GM21390 (cell line): Measurements from ENCODE around the gene INPP5D.
A peak's percentile ranks its signal among the peaks of the same experiment; 100 is the strongest.
"Not testable (repeated sequence)": the region's sequence is repeated elsewhere in the genome, so short reads cannot be mapped to it uniquely, and the experiment has no call there.

Experiments used
- ATAC-seq: cut with Tn5 transposase; IDR thresholded peaks from one replicate; pipeline ENCODE4 v1.9.1; 2021; ENCODE audit not compliant: unreplicated experiment

Gene INPP5D

DNA sequence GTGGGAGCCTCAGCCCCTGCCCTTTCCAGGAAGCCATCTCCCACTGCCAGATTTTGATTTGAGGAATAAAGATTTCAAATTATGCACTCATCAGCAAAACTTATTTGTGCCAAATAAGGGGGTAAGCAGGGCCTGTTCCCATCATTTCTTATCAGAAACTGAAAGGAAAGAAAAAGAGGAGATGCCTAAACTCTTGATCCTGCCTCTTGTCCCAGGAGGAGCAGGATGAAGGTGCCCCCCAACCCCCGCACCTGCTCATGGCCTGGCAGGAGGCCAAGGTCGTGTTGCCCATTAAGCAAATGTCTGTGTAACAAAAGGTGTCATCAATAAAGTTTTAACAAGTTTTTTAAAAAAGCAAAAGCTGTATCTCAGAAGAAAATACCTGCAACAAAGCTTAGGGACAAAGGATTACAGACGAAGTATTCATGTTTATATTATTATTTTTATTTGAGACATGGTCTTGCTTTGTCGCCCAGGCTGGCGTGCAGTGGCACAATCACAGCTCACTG, 80.0 kb downstream of the INPP5D start:
- ATAC-seq: no peak

DNA sequence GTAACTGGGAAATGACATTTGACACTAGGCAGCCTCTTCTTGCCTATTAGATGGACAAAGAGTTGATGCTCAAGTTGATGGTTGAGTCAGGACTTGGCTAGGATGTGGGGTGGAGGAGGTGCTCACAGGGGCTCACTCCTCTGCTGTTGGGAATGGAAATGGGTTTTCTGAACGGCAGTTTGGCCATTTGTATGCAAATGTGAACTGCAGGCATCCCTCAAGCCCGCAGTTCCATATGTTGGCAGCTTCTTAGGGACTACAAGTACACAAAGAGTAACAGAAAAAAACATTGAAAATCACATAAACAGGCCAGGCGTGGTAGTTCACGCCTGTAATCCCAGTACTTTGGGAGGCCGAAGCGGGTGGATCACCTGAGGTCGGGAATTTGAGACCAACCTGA, 80.8 kb downstream of the INPP5D start:
- ATAC-seq: no peak

DNA sequence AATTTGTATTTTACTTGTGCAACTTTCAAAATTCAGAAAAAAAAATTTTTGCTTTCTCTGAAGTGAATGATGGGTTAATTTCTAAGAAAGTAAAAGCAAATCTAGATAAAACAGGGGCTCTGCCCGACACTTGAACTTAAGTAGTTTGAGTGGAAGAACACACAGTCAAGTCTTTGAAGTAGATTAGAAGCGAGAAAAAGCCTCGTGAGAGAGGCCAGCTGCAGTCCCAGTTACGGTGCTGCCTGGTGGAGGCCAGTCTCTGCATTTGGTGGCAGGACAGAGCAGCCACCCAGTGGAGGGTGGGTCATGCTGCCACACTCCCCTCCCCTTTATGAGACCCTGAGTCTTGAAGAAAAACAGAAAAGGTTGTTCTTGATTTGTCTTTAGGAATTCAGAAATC, 81.8 kb downstream of the INPP5D start:
- ATAC-seq: peak; percentile 6

DNA sequence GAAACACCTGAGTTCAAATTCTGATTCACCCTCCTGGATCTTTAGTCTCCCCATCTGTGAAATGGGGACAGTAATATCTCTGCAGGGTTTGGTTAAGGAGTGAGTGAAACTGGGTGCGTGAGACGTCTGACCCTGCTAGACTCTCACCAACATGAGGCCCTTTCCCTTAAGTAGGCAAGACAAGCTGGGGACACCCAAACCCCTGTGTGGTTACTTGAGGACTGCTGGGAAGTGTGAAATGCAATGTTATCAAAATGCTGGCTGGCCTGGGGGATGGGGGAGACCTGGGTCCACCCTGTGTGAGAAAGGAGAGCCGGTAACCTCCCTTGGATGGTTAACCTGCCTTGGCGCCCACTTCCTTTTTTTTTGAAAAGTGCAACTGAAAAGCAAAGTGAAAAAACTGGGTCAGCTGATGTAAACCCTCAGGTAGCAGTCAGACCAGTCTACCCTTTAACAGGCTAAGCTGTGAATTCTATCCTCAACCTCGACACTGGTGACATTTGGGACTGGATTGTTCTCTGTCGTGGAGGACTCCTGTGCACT, 82.3 kb downstream of the INPP5D start:
- peak; percentile 89 for ATAC-seq

DNA sequence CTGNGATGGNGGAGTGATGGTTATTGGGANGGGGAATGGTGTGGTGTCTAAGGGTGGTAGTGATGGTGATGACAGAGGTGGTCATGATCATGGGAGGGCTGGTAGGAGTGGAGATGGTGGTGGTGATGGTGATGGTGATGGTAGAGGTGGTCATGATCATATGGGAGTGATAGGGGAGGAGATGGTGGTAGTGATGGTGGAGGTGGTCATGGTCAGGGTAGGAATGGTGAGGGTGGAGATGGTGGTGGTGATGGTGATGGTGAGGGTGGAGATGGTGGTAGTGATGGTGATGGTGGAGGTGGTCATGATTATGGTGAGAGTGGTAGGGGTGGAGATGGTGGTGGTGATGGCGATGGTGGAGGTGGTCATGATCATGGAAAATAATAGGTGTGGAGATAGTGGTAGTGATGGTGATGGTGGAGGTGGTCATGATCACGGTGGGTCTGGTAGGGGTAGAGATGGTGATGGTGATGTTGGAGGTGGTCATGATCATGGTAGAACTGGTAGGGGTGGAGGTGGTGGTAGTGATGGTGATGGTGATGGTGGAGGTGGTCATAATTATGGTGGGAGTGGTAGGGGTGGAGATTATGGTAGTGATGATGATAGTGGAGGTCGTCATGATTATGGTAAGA, 83.7 kb downstream of the INPP5D start:
- no peak for ATAC-seq

DNA sequence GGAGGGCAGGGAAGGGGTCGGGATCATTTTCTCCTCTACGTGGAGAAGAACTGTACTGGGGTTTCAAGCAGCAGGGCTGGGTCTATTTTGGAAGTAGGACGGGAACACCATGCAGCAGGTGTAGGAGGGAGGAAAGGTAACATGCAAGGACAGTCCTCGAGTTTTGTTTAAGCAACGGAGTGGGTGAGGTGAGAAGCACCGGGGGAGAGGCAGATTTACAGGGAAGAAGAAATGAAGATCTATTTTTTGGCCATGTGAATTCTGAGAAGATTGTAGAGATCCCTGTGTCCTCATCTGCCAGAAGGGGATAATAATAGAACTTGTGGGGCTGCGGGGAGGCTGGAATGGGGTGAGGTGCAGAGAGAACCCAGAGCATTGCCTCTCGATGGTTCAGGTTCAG, 85.6 kb downstream of the INPP5D start:
- ATAC-seq: no peak

DNA sequence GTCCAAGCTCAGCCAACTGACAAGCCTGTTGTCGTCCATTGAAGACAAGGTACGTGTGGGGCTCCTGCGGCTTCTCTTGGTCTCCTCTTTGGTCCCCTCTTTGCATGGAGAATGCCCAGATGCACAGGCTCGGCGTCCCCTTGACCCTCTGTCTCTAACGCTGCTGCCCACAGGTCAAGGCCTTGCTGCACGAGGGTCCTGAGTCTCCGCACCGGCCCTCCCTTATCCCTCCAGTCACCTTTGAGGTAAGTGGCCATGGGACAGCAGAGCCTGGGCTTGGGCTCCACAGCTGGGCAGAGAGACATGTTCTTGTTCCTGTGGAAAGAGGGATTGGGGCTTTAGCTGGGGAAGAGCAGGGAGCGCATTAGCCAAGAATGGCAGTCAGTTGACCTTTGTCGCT, 86.1 kb downstream of the INPP5D start:
- no peak for ATAC-seq

DNA sequence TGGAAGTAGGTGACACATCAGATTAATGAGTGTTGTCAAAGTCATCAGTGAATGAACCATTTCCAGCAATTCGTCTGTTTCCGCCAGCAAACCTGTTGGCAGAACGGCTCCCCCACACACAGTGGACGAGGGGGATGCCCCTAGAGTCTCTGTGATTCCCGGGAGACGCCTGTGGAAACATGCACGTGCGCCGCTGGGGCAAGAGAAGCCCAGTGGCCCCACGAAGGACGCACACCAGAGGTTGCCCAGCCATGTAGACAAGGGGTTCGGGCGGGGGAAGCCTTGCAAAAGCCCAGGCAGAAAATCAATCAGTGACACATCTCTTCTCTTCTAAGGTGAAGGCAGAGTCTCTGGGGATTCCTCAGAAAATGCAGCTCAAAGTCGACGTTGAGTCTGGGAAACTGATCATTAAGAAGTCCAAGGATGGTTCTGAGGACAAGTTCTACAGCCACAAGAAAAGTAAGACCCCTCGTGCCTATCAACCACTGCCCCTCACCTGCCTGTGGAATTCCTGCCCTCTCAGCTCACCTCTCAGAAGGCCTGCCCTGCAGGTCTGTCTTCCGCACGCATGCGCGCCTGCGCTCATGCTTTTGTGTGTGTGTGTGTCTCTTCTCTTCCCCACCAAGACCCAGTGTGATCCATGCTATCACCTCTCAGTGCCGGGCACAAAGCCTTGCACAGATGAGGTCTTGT, 87.1 kb downstream of the INPP5D start:
- ATAC-seq: no peak

DNA sequence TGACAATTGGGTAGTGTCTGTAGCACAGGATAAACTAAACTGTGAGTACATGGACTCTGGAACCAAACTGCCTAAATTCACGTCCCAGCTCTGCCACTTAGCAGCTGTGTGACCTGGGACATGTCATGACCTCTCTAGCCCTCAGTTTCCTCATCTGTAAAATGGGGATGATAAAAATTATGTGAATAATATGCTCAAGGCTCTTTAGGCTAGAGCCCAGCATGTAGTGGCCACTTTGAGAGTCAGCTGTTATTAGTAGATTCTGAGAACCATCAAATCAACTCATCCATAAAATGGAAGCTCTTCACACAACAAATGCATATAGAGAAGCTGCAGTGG, 87.7 kb downstream of the INPP5D start:
- no peak for ATAC-seq

DNA sequence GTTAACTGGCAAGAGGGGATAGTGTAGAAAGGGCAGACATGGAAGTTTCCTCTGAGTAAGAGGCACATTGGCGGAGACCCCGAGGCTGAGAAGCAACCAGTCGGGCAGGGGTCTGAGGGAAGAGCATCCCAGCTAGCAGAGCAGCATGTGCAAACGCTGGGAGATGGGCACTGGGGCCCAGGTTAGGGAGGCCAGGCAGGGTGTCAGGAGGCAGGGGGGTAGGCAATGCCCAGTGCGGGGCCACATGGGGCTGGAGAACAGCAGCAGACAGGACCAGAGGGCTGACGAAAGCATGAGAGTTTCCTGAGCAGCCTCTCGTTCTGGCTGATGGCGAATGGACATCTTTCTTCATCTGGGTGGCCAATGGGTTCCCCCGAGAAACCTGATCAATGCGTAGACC, 88.2 kb downstream of the INPP5D start:
- no peak for ATAC-seq

DNA sequence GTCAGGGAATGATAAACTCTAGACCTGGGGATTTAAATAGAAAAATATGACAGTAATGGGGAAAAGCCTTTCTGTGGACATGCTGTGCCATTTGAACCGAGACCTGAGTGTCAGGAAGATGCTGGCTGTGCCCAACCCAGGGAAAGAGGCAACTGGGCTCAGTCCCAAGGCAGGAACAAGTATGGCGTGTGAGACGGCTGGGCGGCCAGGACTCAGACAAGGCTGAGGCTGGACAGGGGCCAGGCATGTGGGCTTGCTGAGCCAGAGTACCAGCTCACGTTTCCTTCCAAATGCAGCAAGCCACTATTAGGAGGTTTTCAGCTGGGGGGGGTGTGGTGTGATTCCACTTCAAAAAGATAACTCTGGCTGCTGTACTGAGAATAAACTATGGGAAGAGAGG, 92.4 kb downstream of the INPP5D start:
- no peak for ATAC-seq

DNA sequence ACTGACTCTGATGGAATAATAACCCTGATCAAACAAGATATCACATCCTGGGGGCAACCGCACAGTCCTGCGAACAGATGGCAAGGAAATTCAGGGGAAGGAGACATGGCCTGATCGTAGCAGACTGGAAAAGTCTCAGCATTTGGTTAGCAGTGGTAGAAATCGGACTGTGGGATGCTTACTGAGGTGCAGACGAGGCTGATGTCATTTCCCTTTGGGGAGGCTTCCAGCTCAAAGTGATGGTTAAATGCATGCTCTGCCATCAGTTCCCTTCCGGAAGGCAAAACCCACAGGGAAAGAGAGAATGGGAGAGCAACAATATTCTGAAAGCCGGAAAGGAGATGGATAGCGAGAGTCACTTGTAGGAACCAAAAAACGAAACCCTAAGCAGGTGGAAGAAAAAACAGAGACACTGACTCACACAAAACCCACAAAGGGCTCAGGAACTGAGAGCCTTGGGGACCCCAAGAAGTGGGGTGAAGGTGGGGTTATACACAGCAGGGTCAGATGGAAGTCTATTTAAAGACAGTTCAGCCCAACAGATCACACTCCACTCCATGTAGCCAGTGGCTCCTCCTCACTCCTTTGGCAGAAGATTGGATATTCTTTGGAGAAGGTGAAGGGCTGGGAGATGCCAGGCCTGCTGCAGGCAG, 93.1 kb downstream of the INPP5D start:
- ATAC-seq: no peak

DNA sequence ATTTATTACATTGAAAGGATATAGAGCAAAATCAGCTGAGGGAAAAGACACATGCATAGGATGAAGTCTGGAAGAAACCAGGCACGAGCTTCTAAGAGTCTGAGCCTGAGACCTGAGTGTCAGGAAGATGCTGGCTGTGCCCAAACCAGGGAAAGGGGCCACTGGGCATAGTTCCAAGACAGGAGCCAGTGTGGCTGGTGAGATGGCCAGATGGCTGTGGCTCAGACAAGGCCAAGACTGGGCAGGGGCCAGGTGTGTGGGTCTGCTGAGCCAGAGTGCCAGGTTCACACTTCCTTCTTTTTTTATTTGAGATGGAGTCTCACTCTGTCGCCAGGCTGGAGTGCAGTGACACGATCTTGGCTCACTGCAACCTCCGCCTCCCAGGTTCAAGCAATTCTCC, 95.9 kb downstream of the INPP5D start:
- ATAC-seq: no peak

DNA sequence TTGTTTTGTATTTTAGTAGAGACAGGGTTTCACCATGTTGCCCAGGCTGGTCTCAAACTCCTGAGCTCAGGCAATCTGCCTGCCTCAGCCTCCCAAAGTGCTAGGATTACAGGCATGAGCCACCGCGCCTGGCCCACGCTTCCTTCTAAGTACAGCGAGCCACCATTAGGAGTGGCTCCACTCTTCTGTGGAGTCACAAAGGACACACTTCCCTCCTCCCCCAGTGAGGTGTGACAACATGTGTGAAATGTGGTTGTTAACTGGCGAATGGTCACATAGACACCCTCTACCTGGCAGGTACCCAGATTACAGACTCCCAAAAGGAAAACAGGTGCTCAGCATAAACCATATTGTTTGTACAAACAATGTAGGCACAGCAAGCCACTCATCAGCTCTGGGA, 96.3 kb downstream of the INPP5D start:
- ATAC-seq: not testable (repeated sequence)

DNA sequence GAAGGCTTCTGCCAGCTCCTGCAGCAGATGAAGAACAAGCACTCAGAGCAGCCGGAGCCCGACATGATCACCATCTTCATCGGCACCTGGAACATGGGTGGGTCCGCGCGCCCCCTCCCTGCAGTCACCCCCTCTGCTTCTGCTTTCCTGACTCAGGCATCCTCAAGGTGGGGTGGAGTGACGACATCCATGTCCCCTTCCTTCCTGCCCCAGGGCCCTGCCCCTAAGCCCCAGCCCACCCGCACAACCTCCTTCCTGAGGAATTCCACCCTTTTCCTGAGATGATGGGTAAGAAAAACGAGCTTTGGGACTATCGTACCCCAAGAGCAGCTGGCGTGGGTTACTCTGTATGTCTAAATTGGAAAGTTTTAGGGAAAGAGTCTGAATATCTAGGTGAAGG, 101.6 kb downstream of the INPP5D start:
- ATAC-seq: no peak

DNA sequence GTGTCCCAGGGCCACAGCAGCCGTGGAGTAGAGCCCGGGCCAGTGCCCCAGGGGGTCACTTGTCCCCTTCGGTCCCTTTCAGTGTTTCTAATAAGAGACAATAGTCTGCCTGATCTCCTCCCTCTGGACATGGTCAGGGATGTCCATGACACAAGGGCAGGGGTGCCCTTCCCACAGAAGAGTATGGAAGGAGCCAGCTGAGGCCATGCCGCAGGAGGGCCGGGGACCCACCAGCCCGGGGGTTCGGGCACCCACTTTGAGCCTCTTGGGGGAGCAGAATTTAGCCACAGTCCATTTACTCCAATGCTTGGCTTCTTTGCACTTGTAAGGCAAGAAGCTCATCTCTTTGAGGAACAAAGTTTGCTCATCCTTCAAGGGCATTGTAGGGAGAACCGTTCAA, 102.6 kb downstream of the INPP5D start:
- no peak for ATAC-seq

DNA sequence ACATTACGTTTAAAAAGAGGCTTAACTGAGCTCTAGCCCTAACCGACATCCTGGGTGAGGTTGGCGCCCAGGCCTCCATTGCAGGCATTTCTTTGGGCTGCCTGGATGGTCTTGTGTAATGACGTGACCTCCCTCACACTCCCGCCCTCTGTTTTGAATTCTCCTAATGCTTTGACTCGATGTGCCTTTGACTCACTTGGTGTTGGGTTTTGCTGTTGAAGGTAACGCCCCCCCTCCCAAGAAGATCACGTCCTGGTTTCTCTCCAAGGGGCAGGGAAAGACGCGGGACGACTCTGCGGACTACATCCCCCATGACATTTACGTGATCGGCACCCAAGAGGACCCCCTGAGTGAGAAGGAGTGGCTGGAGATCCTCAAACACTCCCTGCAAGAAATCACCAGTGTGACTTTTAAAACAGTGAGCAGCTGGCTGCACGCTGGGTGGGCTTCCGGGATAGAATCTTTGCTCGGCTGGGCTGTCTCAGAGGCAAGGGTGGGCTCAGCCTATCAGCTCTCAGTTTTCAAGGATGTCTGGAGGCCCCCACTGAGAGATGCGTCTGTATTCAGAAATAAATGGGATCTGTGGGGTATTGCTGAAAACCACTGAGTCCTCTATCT, 103.5 kb downstream of the INPP5D start:
- no peak for ATAC-seq

DNA sequence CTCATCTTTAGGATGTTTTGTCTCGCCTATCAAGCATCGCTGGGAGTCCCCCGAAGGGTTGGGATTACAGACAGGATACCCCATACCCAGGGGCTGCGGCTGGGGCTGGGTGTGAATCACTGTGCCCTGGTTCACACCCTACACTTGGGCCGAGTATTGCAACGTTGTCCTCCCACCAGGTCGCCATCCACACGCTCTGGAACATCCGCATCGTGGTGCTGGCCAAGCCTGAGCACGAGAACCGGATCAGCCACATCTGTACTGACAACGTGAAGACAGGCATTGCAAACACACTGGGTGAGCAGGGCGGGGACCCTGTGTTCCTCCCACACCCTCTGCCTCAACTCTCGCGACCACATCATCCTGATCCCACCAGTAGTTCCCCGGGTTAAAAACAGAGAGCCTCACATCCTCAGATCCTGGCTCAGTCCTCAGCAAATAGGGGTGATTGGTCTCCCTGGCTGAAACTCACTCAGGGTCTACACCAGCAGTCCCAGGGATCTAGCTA, 104.0 kb downstream of the INPP5D start:
- ATAC-seq: no peak

DNA sequence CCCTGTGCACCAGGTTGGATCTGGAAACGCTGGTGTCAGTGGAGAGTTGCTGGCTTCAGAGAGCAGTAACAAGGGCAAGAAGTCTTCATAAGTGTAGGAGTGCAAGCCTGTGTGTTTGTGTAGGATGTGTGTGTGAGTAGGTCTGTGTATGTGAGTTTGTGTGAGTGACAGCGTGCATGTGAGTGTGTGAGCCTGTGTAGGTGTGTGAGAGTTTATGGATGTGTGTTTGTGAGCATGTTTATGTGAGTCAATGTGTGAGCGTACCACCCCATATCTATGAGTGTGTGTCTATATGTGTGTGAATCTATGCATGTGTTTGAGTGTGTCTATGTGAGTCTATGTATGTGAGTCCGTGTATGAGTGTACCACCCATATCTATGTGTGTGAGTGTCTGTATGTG, 104.8 kb downstream of the INPP5D start:
- no peak for ATAC-seq

DNA sequence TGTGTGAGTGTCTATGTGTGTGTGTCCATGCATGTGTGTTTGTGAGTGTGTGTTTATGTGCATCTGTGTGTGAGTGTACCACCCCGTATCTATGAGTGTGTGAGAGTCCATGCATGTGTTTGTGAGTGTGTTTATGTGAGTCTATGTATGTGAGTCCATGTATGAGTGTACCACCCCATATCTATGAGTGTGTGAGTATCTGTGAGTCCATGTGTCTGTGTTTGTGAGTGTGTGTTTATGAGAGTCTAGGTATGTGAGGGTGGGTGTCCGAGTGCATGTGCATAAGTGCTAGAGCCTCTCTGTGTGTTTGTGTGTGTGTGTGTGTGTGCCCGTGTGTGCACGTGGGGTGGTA, 105.4 kb downstream of the INPP5D start:
- no peak for ATAC-seq

DNA sequence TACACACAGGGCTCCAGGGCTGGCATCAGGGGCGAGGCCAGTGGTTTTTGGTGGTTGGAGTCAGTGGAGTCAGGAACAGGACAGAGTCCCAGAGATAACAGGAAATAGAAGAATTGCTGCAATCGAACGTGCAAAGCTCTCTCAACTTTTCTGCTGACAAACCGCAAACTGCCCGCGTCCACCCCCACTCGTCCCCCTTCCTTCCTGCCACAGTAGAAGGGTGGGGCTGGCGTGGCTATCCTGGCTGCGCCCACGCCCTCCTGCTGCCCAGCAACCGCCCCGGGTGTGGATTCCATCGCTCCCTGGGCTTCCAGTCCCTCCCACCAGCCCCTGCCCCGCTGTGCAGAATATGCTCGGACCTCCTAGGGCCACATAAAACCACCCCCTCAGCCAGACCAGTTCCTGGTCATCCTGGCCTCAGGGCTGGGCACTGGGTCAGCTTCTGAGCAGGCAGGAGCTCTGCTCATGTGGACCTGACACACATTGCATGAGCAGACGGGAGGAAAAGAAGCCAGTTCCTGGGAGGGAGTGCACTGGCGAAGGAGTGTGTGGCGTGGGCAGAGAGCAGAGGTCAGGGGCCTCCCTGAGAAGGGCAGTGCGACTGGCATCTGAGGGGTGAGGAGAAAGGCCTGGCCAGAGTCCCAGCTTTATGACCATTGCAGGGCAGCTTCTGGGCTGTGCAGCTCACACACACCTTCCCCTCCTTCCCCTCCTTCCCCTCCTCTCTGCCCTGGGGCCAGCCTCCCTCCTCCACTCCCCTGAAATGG, 105.9 kb downstream of the INPP5D start:
- ATAC-seq: no peak
